PC-3 (cell line): ENCODE results near the gene CDC7. TPM values are rescaled to one million over a fixed set of nuclear protein-coding genes. Genes with fewer than 3 reads are reported as not detected.
"Not testable (repeated sequence)": the region's sequence is repeated elsewhere in the genome, so short reads cannot be mapped to it uniquely, and the experiment has no call there.

Experiments used
- ATAC-seq: fragments of 200-7000 bp; cut with Tn5 transposase; 2 replicates; pipeline ENCODE4 v1.9.1; 2020; ENCODE audit warnings: mild to moderate bottlenecking, moderate library complexity
- BruUV-seq: library from RNA; stranded (reverse); fragments of 400-500 nt; replicated peaks from 2 replicates; lab custom pipeline; 2021; lab: Mats Ljungman, UMichigan
- CTCF ChIA-PET: fragments of 300-600 bp; sonication (Branson Sonifier 250); formaldehyde crosslinking; loops from one replicate; lab custom pipeline; 2022; ENCODE audit warnings: antibody characterized with exemption; lab: Charles Lee
- POLR2A ChIA-PET: fragments of 300-600 bp; sonication (Branson Sonifier 250); formaldehyde crosslinking; loops from one replicate; lab custom pipeline; 2022; ENCODE audit warnings: antibody characterized with exemption; ENCODE audit not compliant: unreplicated experiment; lab: Charles Lee
- DNase-seq: peaks from one replicate; pipeline ENCODE4 v3.0.0-alpha.2; 2015
- H2AFZ ChIP-seq: fragments of 300-600 bp; sonication (generic); 2 replicates; pipeline ENCODE4 v1.6.0; 2016; ENCODE audit warnings: antibody characterized with exemption, low read length
- H3F3A ChIP-seq: fragments of 300-600 bp; sonication (generic); one replicate; pipeline ENCODE4 v1.6.0; 2017; ENCODE audit warnings: antibody characterized with exemption, low read length, control low read depth, mild to moderate bottlenecking; ENCODE audit not compliant: unreplicated experiment
- H3K27ac ChIP-seq: fragments of 300-600 bp; sonication (generic); 2 replicates; pipeline ENCODE4 v1.5.1; 2016; ENCODE audit warnings: mild to moderate bottlenecking, low read length
- H3K27me3 ChIP-seq: fragments of 300-600 bp; sonication (generic); 2 replicates; pipeline ENCODE4 v1.6.1; 2016; ENCODE audit warnings: low read length, mixed read lengths
- H3K36me3 ChIP-seq: fragments of 300-600 bp; sonication (generic); 2 replicates; pipeline ENCODE4 v1.6.1; 2016; ENCODE audit warnings: low read depth, mixed run types, low read length, mixed read lengths
- H3K4me1 ChIP-seq: fragments of 300-600 bp; sonication (generic); 2 replicates; pipeline ENCODE4 v1.5.1; 2016; ENCODE audit warnings: low read length; ENCODE audit not compliant: insufficient read depth
- H3K4me2 ChIP-seq: fragments of 300-600 bp; sonication (generic); 2 replicates; pipeline ENCODE4 v1.6.0; 2016; ENCODE audit warnings: low read length
- H3K4me3 ChIP-seq: fragments of 300-600 bp; sonication (generic); 2 replicates; pipeline ENCODE4 v1.5.1; 2016; ENCODE audit warnings: mild to moderate bottlenecking, low read length, mixed read lengths
- H3K79me2 ChIP-seq: fragments of 300-600 bp; sonication (generic); 2 replicates; pipeline ENCODE4 v1.6.1; 2017; ENCODE audit warnings: low read length, mixed read lengths
- H3K9ac ChIP-seq: fragments of 300-600 bp; sonication (generic); 2 replicates; pipeline ENCODE4 v1.6.0; 2016; ENCODE audit warnings: mild to moderate bottlenecking, low read length
- H3K9me2 ChIP-seq: fragments of 300-600 bp; sonication (generic); replicated peaks from 2 replicates; pipeline ENCODE4 v1.6.1; 2016; ENCODE audit warnings: mixed run types, low read length, mixed read lengths
- H3K9me3 ChIP-seq: fragments of 300-600 bp; sonication (generic); 2 replicates; pipeline ENCODE4 v1.6.1; 2016; ENCODE audit warnings: low read length, mixed read lengths
- H4K20me1 ChIP-seq: fragments of 300-600 bp; sonication (generic); 2 replicates; pipeline ENCODE4 v1.6.1; 2016; ENCODE audit warnings: low read length, mixed read lengths
- EZH2 ChIP-seq: fragments of 300-600 bp; sonication (generic); IDR thresholded peaks from one replicate; pipeline ENCODE4 v1.6.1; 2017; ENCODE audit warnings: antibody characterized with exemption, mild to moderate bottlenecking, low read length; ENCODE audit not compliant: unreplicated experiment
- EZH2phosphoT487 ChIP-seq: fragments of 300-600 bp; sonication (generic); IDR thresholded peaks from 2 replicates; pipeline ENCODE4 v1.6.1; 2018; ENCODE audit warnings: mild to moderate bottlenecking, antibody characterized with exemption, low read length, borderline replicate concordance
- intact Hi-C: fragments of 100-400 bp; cut with micrococcal nuclease; formaldehyde crosslinking; loops from 2 replicates; pipeline ENCODE4 v1.9.0; 2023
- total RNA-seq: library from RNA; depleted of rRNA; stranded (reverse); fragments of >200 nt; gene quantifications from 2 replicates; pipeline ENCODE4 v1.2.3, GENCODE V29; 2014
- TF ChIP-seq, protein P1 (sequence below): fragments of 300-600 bp; sonication (generic); conservative IDR thresholded peaks from 2 replicates; pipeline ENCODE4 v1.5.1; 2017; ENCODE audit warnings: antibody characterized with exemption, low read depth, mild to moderate bottlenecking, low read length

CDC7 gene
- total RNA-seq, 1 experiment from 2014 or later = 10.0 TPM

DNA sequence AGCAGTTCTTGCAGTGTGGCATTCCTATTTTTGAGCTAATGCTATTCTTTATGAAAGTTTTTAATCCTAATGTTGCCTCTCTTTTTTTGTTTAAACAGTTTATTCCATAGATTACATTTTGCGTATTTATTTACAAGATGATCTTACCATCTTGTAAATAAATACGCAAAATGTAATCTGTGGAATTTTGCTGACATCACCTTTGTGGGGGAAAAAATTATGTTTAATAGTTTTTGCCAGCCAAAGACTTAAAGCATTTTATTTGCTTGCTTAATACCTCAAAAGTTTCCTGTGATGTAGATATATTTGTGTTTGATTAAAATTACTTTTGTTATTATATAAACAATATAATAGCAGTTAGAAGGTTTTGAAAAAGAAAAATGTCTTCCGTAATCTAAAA is 15.3 kb downstream of the CDC7 start:
- H3K27ac ChIP-seq = no peak overlapping the region
- H3K4me3 ChIP-seq = no peak overlapping the region
- no peak overlapping the region for H3K9ac ChIP-seq
- H3K79me2 ChIP-seq = no peaks in the 10 kb centered on the region
- H3K9me2 ChIP-seq = no peaks in the 10 kb centered on the region
- no peaks in the 10 kb centered on the region for H3K9me3 ChIP-seq
- POLR2A ChIA-PET = no interaction called here
- DNase-seq (no peak), ATAC-seq (no peak)
- peaks cover 40% of the 10 kb centered on the region for H3K36me3 ChIP-seq
- no peak overlapping the region for H2AFZ ChIP-seq
- intact Hi-C loops = no loop called here
- no TSS peak for BruUV-seq
- H3K4me2 ChIP-seq = no peak overlapping the region
- H3K27me3 ChIP-seq = no peaks in the 10 kb centered on the region
- TF ChIP-seq EZH2 = no peak
- CTCF ChIA-PET = no interaction called here
- no peaks in the 10 kb centered on the region for H3K4me1 ChIP-seq
- H3F3A ChIP-seq = no peaks in the 10 kb centered on the region
- H4K20me1 ChIP-seq = no peaks in the 10 kb centered on the region

DNA sequence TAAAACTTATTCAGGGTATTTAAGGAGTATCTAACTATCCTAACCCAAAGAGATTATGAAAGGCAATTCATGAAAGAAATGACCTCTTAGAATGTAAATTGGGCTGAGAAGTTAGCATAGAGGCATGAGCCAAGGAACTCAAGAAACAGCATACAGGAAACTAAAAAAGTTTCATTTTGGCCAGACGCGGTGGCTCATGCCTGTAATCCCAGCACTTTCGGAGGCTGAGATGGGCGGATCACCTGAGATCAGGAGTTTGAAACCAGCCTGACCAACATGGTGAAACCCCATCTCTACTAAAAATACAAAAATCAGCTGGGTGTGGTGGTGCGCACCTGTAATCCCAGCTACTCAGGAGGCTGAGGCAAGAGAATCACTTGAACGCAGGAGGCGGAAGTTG is 16.0 kb downstream of the CDC7 start:
- ATAC-seq, H3K9me2 ChIP-seq, DNase-seq, H3K9me3 ChIP-seq, BruUV-seq, H3K27ac ChIP-seq, H2AFZ ChIP-seq, intact Hi-C loops, H3K4me2 ChIP-seq, H3K4me3 ChIP-seq, H3K79me2 ChIP-seq, H3K4me1 ChIP-seq, H3F3A ChIP-seq, CTCF ChIA-PET, H3K9ac ChIP-seq, H3K27me3 ChIP-seq, H4K20me1 ChIP-seq, POLR2A ChIA-PET: not testable (repeated sequence)
- peaks cover 37% of the 10 kb centered on the region for H3K36me3 ChIP-seq

DNA sequence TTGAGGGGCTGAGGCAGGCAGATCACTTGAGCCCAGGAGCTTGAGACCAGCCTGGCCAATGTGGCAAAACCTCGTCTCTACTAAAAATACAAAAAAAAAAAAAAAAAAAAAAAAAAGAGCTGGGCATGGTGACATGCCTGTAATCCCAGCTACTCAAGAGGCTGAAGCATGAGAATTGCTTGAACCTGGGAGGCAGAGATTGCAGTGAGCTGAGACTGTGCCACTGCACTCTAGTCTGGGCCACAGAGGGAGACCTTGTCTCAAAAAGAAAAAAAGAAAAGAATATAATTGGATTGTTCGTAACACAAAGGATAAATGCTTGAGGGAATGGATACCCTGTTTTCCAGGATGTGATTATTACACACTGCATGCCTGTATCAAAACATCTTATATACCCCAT is 18.5 kb downstream of the CDC7 start:
- H3K4me1 ChIP-seq, H3F3A ChIP-seq, H3K4me2 ChIP-seq, BruUV-seq, DNase-seq, H3K79me2 ChIP-seq, H3K4me3 ChIP-seq, H3K9ac ChIP-seq, H3K9me3 ChIP-seq, intact Hi-C loops, ATAC-seq, H3K27me3 ChIP-seq, H3K27ac ChIP-seq, H4K20me1 ChIP-seq, H2AFZ ChIP-seq, H3K9me2 ChIP-seq: not testable (repeated sequence)
- ChIA-PET CTCF (interaction anchor here (0.6 to 0.9 kb wide), 2 partner anchors 11 to 417 kb away, joined by 4 to 9 read pairs; no protein-coding TSS in a partner anchor), POLR2A (interaction anchor here (0.6 kb wide), 1 partner anchor 1080 kb away, joined by 9 read pairs; no protein-coding TSS in a partner anchor)
- peaks cover 21% of the 10 kb centered on the region for H3K36me3 ChIP-seq

DNA sequence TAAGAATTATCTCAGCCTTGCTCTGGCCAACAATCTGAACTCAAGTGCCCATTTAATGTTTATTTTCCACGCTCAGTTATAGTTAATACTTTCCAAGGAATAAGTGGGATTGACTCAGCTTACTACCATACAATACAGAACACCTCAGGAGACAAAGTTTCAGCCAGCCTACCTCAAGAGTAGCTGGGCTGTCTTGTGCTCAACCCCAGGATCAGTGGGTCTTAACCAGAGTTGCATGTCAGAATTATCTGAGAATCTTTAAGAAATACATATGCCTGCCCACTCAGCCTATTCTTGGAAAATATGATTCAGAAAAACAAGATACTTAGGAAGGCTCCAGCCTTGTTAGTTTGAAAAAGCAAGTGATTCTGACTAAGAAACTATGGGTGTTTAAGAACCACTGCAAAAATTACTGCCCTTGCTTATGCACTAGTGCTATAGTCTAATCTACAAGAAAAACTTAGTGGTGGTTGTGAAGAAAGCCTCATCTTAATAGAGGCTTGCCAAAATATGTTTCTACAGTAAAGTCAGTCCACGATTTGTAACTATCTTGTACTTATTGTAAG is 20.4 kb downstream of the CDC7 start:
- H3K9me2 ChIP-seq = no peaks in the 10 kb centered on the region
- POLR2A ChIA-PET = no interaction called here
- H4K20me1 ChIP-seq = no peaks in the 10 kb centered on the region
- BruUV-seq = no TSS peak
- H3K79me2 ChIP-seq = no peaks in the 10 kb centered on the region
- H3K4me2 ChIP-seq = no peak overlapping the region
- no peak overlapping the region for H3K27ac ChIP-seq
- no peaks in the 10 kb centered on the region for H3F3A ChIP-seq
- no peak overlapping the region for H3K4me3 ChIP-seq
- DNase-seq (no peak), ATAC-seq (no peak)
- intact Hi-C loops = no loop called here
- H3K9ac ChIP-seq = no peak overlapping the region
- no peaks in the 10 kb centered on the region for H3K4me1 ChIP-seq
- peaks cover 4% of the 10 kb centered on the region for H3K36me3 ChIP-seq
- H3K27me3 ChIP-seq = no peaks in the 10 kb centered on the region
- TF ChIP-seq EZH2 = no peak
- TF ChIP-seq, protein P1, sequence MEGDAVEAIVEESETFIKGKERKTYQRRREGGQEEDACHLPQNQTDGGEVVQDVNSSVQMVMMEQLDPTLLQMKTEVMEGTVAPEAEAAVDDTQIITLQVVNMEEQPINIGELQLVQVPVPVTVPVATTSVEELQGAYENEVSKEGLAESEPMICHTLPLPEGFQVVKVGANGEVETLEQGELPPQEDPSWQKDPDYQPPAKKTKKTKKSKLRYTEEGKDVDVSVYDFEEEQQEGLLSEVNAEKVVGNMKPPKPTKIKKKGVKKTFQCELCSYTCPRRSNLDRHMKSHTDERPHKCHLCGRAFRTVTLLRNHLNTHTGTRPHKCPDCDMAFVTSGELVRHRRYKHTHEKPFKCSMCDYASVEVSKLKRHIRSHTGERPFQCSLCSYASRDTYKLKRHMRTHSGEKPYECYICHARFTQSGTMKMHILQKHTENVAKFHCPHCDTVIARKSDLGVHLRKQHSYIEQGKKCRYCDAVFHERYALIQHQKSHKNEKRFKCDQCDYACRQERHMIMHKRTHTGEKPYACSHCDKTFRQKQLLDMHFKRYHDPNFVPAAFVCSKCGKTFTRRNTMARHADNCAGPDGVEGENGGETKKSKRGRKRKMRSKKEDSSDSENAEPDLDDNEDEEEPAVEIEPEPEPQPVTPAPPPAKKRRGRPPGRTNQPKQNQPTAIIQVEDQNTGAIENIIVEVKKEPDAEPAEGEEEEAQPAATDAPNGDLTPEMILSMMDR = no peak
- TF ChIP-seq EZH2phosphoT487 = no peak
- H2AFZ ChIP-seq = no peak overlapping the region
- no peaks in the 10 kb centered on the region for H3K9me3 ChIP-seq
- CTCF ChIA-PET = no interaction called here
